Measurements from ENCODE around the gene TSC22D4. TPM values are rescaled to one million over a fixed set of nuclear protein-coding genes. Genes with fewer than 3 reads are reported as not detected.
"Not testable (repeated sequence)": the region's sequence is repeated elsewhere in the genome, so short reads cannot be mapped to it uniquely, and the experiment has no call there.

TSC22D4 gene
- polyA plus RNA-seq (2013): 48.3 TPM

DNA sequence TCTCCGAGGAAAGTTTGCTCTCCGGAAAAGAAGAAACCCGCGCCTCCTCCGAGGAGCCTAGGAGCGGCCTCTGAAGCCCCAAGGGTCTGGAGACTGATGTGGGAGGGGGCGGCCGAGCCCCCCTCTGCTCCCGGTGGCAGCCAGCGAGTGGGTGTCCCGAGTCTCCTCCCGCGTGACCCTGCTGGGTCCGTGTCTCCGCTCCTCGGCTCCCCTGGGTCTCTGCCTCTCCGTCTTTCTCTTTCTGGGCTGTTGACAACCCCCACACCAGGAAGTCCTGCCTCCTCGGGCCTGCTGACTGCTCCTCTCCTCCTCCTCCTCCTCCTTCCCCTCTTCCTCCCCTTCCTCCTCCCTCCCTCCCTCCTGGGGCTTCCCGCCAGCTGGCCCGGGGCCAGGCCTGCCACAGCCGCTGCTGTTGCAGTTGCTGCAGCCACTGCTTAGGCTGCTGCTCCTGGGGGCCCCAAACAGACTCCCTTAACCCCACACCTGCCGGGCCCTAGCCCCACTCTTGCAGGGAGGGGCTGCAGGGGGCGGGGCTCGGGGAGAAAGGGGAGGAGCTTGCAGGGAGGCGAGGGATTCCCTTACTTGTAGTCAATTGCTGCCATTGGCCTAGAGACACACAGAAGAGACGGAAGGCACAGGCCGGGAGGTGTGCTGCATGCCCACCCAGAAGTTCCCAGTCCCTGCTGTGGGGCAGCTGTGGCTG lies at the start of gene TSC22D4:
TSS of gene TSC22D4 (minus strand) at position 257 of the 703 bp plus-strand sequence. CDS start 1,176 bp downstream, outside the sequence.
- peaks cover 2 to 50% (median 42%) of the 10 kb centered on the region in 4 experiments for H3K4me1 ChIP-seq (ENCODE audit: control extremely low read depth in 1 of 4, control insufficient read depth in 4 of 4, insufficient read depth in 4 of 4, low read length in 3 of 4)
- WGBS (ENCODE audit: insufficient coverage): 2% methylated on average over 15 of the region's 27 CpGs
- H3K36me3 ChIP-seq (ENCODE audit: control insufficient read depth in 4 of 4, insufficient read depth in 4 of 4, low read length in 3 of 4): peaks cover 0 to 27% (median 7%) of the 10 kb centered on the region in 4 experiments
- ChIA-PET CTCF (interaction anchor here (1.2 to 10.5 kb wide), 7 partner anchors 12 to 208 kb away, joined by 3 to 142 read pairs (median 4); partner anchors contain the start of gene SPACDR), POLR2A (interaction anchor here (0.7 to 1.4 kb wide), 2 partner anchors 44 to 51 kb away, joined by 3 to 6 read pairs; partner anchors contain the start of gene ZCWPW1)
- H3K4me3 ChIP-seq (ENCODE audit: control insufficient read depth in 1 of 7, extremely low read depth in 1 of 7, insufficient read depth in 4 of 7, low read depth in 2 of 7, low read length in 6 of 7): peak within 1 kb of the TSS; percentile 62 to 98 (median 92)
- H3K9me3 ChIP-seq (ENCODE audit: control extremely low read depth in 1 of 5, control insufficient read depth in 4 of 5, insufficient read depth in 2 of 5, low read depth in 1 of 5, low read length in 4 of 5): no peaks in the 10 kb centered on the region
- no peaks in the 10 kb centered on the region for H3K27me3 ChIP-seq (replicated peaks in 2 of 5; ENCODE audit: control insufficient read depth in 4 of 5, insufficient read depth in 5 of 5, low read length in 4 of 5)
- H3K27ac ChIP-seq (ENCODE audit: insufficient read depth in 1 of 2, low read depth in 1 of 2, low read length in 2 of 2, poor library complexity in 1 of 2, severe bottlenecking in 2 of 2): peak within 1 kb of the TSS; percentile 70 to 89
- peak; percentile 91 to 97 (median 96) for DNase-seq

DNA sequence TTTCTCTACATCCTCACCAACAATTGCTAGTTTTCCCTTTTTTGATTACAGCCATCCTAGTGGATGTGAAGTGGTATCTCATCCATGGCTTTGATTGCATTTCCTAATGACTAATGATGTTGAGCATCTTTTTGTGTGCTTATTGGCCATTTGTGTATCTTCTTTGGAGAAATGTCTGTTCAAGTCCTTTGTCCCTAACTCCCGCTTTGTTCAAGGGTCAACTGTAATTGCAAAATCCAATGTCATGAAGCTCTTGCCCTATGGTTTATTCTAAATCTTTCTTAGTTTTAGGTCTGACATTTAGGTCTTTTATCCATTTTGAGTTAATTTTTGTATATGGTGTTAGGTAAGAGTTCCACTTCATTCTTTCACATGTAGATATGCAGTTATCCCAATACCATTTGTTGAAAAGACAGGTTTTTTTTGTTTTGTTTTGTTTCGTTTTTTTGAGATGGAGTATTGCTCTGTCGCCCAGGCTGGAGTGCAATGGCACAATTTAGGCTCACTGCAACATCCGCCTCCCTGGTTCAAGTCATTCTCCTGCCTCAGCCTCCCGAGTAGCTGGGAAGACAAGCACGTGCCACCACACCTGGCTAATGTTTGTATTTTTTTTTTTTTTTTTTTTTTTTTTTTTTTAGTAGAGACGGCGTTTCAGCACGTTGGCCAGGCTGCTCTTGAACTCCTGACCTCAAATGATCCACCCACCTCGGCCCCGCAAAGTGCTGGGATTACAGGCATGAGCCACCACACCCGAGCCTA lies 49.3 kb upstream of the TSC22D4 start:
- WGBS (ENCODE audit: insufficient coverage): 97% methylated on average over 5 of the region's 12 CpGs
- POLR2A ChIA-PET: not testable (repeated sequence)

DNA sequence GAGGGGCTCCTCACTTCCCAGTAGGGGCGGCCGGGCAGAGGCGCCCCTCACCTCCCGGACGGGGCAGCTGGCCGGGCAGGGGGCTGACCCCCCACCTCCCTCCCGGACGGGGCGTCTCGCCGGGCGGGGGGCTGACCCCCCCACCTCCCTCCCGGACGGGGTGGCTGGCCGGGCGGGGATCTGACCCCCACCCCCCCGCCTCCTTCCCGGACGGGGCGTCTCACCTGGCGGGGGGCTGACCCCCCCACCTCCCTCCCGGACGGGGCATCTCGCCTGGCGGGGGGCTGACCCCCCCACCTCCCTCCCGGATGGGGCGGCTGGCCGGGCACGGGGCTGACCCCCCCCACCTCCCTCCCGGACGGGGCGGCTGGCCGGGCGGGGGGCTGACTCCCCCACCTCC lies 44.2 kb upstream of the TSC22D4 start:
- DNase-seq; POLR2A ChIA-PET; H3K27me3 ChIP-seq (replicated peaks in 2 of 5; ENCODE audit: control insufficient read depth in 4 of 5, insufficient read depth in 5 of 5, low read length in 4 of 5); H3K36me3 ChIP-seq (ENCODE audit: control insufficient read depth in 4 of 4, insufficient read depth in 4 of 4, low read length in 3 of 4); H3K4me1 ChIP-seq (ENCODE audit: control extremely low read depth in 1 of 4, control insufficient read depth in 4 of 4, insufficient read depth in 4 of 4, low read length in 3 of 4); H3K4me3 ChIP-seq (ENCODE audit: control insufficient read depth in 1 of 7, extremely low read depth in 1 of 7, insufficient read depth in 4 of 7, low read depth in 2 of 7, low read length in 6 of 7); H3K9me3 ChIP-seq (ENCODE audit: control extremely low read depth in 1 of 5, control insufficient read depth in 4 of 5, insufficient read depth in 2 of 5, low read depth in 1 of 5, low read length in 4 of 5); CTCF ChIA-PET; H3K27ac ChIP-seq (ENCODE audit: insufficient read depth in 1 of 2, low read depth in 1 of 2, low read length in 2 of 2, poor library complexity in 1 of 2, severe bottlenecking in 2 of 2): not testable (repeated sequence)
- no CpG with 5 or more reads among the region's 34 CpGs for WGBS (ENCODE audit: insufficient coverage)

More for the DNA sequence above, 49.3 kb upstream of the TSC22D4 start:
- not testable (repeated sequence) for DNase-seq; H3K4me1 ChIP-seq (ENCODE audit: control extremely low read depth in 1 of 4, control insufficient read depth in 4 of 4, insufficient read depth in 4 of 4, low read length in 3 of 4); H3K27me3 ChIP-seq (replicated peaks in 2 of 5; ENCODE audit: control insufficient read depth in 4 of 5, insufficient read depth in 5 of 5, low read length in 4 of 5); H3K4me3 ChIP-seq (ENCODE audit: control insufficient read depth in 1 of 7, extremely low read depth in 1 of 7, insufficient read depth in 4 of 7, low read depth in 2 of 7, low read length in 6 of 7); H3K27ac ChIP-seq (ENCODE audit: insufficient read depth in 1 of 2, low read depth in 1 of 2, low read length in 2 of 2, poor library complexity in 1 of 2, severe bottlenecking in 2 of 2); H3K9me3 ChIP-seq (ENCODE audit: control extremely low read depth in 1 of 5, control insufficient read depth in 4 of 5, insufficient read depth in 2 of 5, low read depth in 1 of 5, low read length in 4 of 5); H3K36me3 ChIP-seq (ENCODE audit: control insufficient read depth in 4 of 4, insufficient read depth in 4 of 4, low read length in 3 of 4)
- CTCF ChIA-PET: interaction anchor here (0.9 kb wide), 1 partner anchor 20 kb away, joined by 3 read pairs; no protein-coding TSS in a partner anchor

DNA sequence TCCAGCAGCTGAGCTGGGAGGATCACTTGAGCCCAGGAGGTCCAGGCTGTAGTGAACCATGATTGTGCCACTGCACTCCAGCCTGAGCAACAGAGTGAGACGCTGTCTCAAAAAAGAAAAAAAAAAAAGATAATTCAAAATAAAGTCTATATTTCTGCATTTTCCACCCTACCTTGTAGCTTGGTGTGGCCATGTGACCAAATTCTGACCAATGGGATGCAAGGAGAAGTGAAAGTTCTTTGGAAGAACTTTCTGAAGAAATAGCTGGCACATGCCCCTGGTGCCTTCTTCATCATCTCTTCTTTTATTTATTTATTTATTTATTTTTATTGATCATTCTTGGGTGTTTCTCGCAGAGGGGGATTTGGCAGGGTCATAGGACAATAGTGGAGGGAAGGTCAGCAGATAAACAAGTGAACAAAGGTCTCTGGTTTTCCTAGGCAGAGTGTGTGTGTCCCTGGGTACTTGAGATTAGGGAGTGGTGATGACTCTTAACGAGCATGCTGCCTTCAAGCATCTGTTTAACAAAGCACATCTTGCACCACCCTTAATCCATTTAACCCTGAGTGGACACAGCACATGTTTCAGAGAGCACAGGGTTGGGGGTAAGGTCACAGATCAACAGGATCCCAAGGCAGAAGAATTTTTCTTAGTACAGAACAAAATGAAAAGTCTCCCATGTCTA lies 43.0 kb upstream of the TSC22D4 start:
- WGBS (ENCODE audit: insufficient coverage): no CpG with 5 or more reads among the region's 3 CpGs
- CTCF ChIA-PET: interaction anchor here (0.7 kb wide), 1 partner anchor 14 kb away, joined by 4 read pairs; no protein-coding TSS in a partner anchor
- POLR2A ChIA-PET; H3K9me3 ChIP-seq (ENCODE audit: control extremely low read depth in 1 of 5, control insufficient read depth in 4 of 5, insufficient read depth in 2 of 5, low read depth in 1 of 5, low read length in 4 of 5); H3K4me1 ChIP-seq (ENCODE audit: control extremely low read depth in 1 of 4, control insufficient read depth in 4 of 4, insufficient read depth in 4 of 4, low read length in 3 of 4); H3K27me3 ChIP-seq (replicated peaks in 2 of 5; ENCODE audit: control insufficient read depth in 4 of 5, insufficient read depth in 5 of 5, low read length in 4 of 5); H3K4me3 ChIP-seq (ENCODE audit: control insufficient read depth in 1 of 7, extremely low read depth in 1 of 7, insufficient read depth in 4 of 7, low read depth in 2 of 7, low read length in 6 of 7); H3K27ac ChIP-seq (ENCODE audit: insufficient read depth in 1 of 2, low read depth in 1 of 2, low read length in 2 of 2, poor library complexity in 1 of 2, severe bottlenecking in 2 of 2); H3K36me3 ChIP-seq (ENCODE audit: control insufficient read depth in 4 of 4, insufficient read depth in 4 of 4, low read length in 3 of 4): not testable (repeated sequence)
- DNase-seq: peak in 2 of 3 donors; percentile 15 to 17

DNA sequence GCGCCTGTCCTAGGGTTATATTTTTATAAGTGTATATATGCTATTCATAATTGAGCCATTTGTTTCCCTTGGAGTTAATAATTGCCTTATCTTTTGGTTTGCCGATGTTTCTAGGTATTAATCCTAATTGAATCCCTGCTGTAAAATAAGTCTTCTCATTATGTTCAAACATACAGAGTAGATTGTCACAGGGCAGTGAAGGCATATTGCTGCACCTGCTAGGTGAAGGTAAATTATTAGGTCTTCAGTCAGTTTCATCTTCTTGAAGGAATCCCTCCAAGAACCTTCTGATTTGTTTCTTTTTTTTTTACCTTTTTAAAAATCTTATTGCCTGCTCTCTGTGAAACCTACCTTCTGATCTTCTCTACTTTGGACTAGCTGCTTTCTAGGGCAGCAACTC lies 42.1 kb upstream of the TSC22D4 start:
- Histone ChIP-seq H3K4me3 (ENCODE audit: control insufficient read depth in 1 of 7, extremely low read depth in 1 of 7, insufficient read depth in 4 of 7, low read depth in 2 of 7, low read length in 6 of 7) (no peak overlapping the region), H3K27ac (ENCODE audit: insufficient read depth in 1 of 2, low read depth in 1 of 2, low read length in 2 of 2, poor library complexity in 1 of 2, severe bottlenecking in 2 of 2) (no peak overlapping the region), H3K27me3 (replicated peaks in 2 of 5; ENCODE audit: control insufficient read depth in 4 of 5, insufficient read depth in 5 of 5, low read length in 4 of 5) (no peaks in the 10 kb centered on the region), H3K4me1 (ENCODE audit: control extremely low read depth in 1 of 4, control insufficient read depth in 4 of 4, insufficient read depth in 4 of 4, low read length in 3 of 4) (no peaks in the 10 kb centered on the region), H3K36me3 (ENCODE audit: control insufficient read depth in 4 of 4, insufficient read depth in 4 of 4, low read length in 3 of 4) (no peaks in the 10 kb centered on the region), H3K9me3 (ENCODE audit: control extremely low read depth in 1 of 5, control insufficient read depth in 4 of 5, insufficient read depth in 2 of 5, low read depth in 1 of 5, low read length in 4 of 5) (no peaks in the 10 kb centered on the region)
- ChIA-PET POLR2A (no interaction called here), CTCF (interaction anchor here (1.5 kb wide), 1 partner anchor 33 kb away, joined by 3 read pairs; no protein-coding TSS in a partner anchor)
- DNase-seq: no peak
- no CpG with 5 or more reads among the region's 2 CpGs for WGBS (ENCODE audit: insufficient coverage)

DNA sequence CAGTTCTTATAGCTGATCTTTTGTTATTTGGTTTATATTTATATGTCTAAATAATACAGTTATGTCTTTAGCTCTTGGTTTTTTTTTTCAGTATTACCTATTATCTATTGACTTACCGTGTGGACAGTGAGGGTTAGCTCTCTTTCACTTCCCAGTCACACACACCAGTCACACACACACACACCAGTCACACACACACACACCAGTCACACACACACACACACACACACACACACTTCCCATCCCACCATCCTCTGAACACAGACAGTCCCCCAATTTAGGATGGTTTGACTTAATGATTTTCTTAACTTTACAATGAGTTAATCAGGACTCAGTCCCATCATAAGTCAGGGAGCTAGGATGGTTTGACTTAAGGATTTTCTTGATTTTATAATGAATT lies 41.1 kb upstream of the TSC22D4 start:
- no CpG with 5 or more reads among the region's 1 CpG for WGBS (ENCODE audit: insufficient coverage)
- ChIA-PET CTCF (interaction anchor here (0.5 to 1.5 kb wide), 4 partner anchors 29 to 302 kb away, joined by 3 read pairs; no protein-coding TSS in a partner anchor), POLR2A (interaction anchor here (1.0 kb wide), 1 partner anchor 15 kb away, joined by 3 read pairs; no protein-coding TSS in a partner anchor)
- Histone ChIP-seq H3K9me3 (ENCODE audit: control extremely low read depth in 1 of 5, control insufficient read depth in 4 of 5, insufficient read depth in 2 of 5, low read depth in 1 of 5, low read length in 4 of 5) (no peaks in the 10 kb centered on the region), H3K4me1 (ENCODE audit: control extremely low read depth in 1 of 4, control insufficient read depth in 4 of 4, insufficient read depth in 4 of 4, low read length in 3 of 4) (peaks cover 0 to under 1% (median 0%) of the 10 kb centered on the region in 4 experiments), H3K36me3 (ENCODE audit: control insufficient read depth in 4 of 4, insufficient read depth in 4 of 4, low read length in 3 of 4) (no peaks in the 10 kb centered on the region), H3K27ac (ENCODE audit: insufficient read depth in 1 of 2, low read depth in 1 of 2, low read length in 2 of 2, poor library complexity in 1 of 2, severe bottlenecking in 2 of 2) (no peak overlapping the region), H3K27me3 (replicated peaks in 2 of 5; ENCODE audit: control insufficient read depth in 4 of 5, insufficient read depth in 5 of 5, low read length in 4 of 5) (no peaks in the 10 kb centered on the region), H3K4me3 (ENCODE audit: control insufficient read depth in 1 of 7, extremely low read depth in 1 of 7, insufficient read depth in 4 of 7, low read depth in 2 of 7, low read length in 6 of 7) (no peak overlapping the region)
- no peak for DNase-seq

Measured in common myeloid progenitor, CD34-positive (primary cell).